Kidney glomerular epithelial cell (primary cell): ENCODE measurements around the gene PHF21B.

Experiments
- DNase-seq: peaks from one replicate; lab custom pipeline; 2025; lab: John Stamatoyannopoulos, UW

Gene PHF21B

DNA sequence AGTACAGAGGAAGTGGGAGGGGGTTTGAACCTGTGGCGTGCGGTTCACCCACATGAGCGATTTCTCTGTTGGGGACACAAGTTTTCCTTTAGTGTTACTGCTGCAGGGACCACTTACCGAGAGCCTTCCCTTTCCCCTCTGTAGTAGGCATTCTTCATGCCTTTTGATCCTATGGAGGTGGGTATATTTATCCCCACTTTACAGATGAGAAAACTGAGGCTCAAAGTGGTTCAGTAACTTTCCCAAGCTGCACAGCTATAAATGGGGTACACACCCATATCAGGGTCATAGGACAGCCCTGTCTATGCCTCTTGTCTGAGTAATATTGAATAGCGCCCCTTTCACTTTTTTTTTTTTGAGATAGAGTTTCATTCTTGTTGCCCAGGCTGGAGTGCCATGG, 3.3 kb upstream of the PHF21B start:
- no peak for DNase-seq

GRCh38 chr22:45010532-45010900, 711 bp upstream of the PHF21B start:
- DNase-seq: no peak

- DNase-seq: no peak
Measured at GRCh38 chr22:45008751-45009605, 827 bp downstream of the PHF21B start.

GRCh38 chr22:45008186-45008681, 1.6 kb downstream of the PHF21B start:
- no peak for DNase-seq

DNA sequence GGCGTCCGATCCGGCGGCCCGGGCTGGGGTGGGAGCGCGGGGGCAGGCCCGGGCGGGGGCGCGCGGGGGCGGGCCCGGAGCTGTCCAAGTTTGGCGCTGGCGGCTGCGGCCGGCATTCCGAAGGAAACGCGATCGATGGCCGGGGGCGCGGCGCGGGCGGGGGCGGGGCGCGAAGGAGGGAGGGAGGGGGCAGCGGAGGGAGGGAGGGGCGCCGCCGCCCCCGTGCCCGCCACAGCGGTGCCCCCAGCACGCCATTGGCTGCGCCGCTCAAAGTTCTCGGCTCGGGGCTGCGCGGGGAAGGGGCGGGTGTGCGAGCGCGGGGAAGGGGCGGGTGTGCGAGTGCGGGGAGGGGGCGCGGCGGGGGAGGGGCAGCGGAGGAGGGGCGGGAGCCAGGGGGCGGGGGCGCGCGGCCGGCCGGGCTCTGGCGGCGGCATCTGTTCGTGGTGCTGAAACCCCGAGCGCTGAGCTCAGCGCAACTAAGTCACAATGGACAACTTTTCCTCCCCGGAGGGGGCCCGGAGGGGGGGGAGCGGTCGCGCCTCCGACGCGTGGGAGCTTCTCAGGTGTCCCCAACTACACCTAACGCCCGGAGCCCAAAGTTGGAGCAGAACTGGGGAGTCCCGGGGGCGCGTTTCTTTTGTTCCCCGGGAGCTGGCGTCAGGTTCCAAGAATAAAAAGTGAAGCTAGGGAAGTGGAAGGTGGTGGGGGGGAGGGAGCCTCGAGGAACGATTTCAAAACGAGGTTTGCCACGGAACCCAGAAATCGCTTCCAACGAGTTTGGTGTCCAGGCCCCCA, 2.2 kb downstream of the PHF21B start:
- no peak for DNase-seq

DNA sequence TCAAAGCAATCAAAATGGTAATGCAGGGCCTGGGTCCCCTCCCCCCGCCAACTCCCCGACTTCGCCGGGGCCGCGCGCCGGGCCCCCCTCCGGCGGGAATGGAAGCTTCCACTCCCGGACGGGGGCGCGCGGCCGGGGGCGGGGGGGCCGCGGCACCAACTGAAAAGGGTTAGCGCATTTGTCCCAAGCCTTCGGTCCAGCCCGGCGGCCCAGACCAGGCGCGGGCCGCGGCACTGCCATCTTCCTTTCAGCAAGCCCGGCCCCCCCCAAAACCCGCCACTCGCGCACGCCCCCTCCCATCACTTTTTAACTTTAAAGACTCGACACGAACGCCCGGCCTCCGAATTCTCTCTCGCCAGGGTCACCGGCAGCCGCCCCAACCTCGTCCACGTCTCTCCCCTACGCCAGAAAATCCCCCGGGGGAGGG, 2.8 kb downstream of the PHF21B start:
- no peak for DNase-seq

- DNase-seq: no peak
Measured at GRCh38 chr22:45006111-45006963, 3.5 kb downstream of the PHF21B start.

DNA sequence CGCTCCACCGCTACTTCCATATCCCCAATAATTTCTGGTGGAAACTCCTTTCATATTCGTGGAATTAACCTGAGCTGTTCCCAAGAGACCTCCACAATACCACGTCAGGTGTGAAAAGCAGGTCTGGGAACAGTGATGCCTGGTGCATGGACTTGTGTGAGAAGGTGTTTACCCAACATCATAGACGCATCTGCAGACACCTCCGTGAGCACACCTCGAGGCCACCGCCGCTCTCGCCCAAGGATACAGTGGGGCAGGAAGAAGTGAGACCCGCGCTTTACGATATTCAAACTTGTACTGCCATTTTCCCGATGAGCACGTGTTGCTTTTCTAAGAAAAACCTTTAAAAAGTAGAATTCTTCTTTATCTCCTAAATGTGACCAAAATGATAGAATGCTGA, 8.2 kb downstream of the PHF21B start:
- no peak for DNase-seq

DNA sequence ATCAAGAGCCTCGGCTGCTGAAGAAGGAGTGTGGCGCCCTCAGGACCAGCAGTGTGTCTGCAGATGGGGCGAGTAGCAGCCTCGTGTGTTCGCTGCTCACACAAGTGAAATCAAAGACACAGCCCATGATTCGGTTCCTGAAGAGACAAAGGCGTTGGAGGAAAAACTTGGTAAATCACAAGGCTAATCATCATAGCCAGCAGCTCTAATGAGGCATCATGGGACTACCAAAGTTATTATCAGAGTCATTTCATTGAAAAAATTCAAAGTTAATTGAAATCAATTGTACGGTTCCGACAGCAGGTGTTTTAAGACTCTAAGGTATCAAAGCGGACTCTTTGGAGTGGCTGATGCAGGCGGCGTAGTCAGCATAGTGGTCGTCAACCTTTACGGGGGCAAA, 9.5 kb downstream of the PHF21B start:
- DNase-seq: no peak

DNA sequence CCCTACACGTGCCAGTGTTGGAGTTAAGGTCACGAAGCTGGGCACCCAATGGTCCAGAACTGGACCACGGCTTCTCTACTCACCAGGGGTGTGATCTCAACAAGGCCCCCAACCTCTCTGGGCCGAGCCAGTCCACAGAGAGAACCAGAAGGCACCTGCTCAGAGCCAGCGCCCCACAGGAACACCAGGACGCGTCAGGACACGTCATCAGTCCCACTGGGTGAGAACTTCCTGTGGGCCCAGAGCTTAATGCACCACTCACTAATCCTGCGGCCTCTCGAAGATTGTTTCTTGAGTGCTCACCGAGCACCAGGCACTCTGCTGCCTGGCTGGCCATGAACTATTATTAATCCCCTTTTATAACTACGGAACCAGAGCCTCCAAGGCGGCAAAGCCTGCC, 10.1 kb downstream of the PHF21B start:
- DNase-seq: no peak

- no peak for DNase-seq
Measured at GRCh38 chr22:44999231-44999630, 10.6 kb downstream of the PHF21B start.

DNA sequence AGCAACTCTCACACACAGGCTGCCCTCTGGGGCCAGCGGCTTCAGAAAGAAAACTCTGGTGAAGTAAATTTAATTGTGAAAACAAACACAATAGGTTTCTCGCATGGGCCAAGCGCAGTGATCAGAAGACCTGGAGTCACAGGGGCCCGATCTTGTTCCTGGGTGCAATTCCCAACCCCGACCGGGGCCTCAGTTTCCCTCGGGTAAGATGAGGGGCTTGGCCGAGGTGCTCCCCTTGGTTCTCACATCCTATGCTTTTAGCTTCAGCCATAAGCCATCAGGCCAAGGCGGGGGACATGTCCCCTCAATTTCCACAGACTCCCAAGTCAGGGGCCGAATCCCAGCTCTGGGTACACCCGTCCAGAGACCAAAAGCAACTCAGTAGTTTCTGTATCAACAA, 11.5 kb downstream of the PHF21B start:
- no peak for DNase-seq

DNA sequence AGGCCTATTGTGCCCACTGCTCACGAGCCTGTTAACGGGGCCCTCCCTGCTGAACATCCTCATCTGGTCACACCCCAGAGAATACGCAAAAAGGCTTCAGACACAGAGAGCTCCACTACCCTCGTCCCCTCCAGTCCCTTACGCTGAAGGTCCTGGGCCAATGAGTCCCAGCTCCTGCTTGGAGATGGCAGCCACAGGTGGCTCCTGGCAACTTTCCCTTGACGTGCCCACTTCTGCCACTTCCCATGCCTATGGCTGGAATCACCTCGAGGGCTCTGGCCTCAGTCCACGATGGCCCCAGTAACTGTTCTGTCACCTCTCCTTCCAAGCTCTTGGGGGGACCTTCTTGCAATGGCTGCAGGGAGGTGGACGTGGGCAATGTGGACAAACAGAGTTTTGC, 12.7 kb downstream of the PHF21B start:
- DNase-seq: no peak

- DNase-seq: no peak
Measured at GRCh38 chr22:44996648-44997047, 13.2 kb downstream of the PHF21B start.

GRCh38 chr22:44996120-44996519, 13.7 kb downstream of the PHF21B start:
- no peak for DNase-seq

- DNase-seq: no peak
Measured at GRCh38 chr22:44995715-44996114, 14.1 kb downstream of the PHF21B start.

DNA sequence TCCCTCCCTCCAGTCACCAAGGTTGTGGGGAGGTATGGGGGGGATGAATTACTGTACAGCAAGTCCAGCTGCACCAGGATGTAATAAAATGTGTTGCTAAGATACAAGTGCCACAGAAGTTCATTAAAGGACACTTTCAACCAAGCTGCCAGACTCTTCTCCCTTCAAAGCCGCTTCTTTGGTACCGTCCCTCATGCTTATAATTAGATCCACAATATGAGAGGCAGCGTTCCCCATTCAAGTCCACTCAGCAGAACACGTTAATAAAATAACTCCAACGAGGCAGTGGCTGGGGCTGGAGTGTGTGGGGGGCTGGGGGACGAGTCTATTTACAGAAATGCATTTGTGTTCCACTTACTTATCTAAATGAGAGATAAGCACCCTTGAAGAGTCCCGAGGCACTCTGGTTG, 14.7 kb downstream of the PHF21B start:
- no peak for DNase-seq

DNA sequence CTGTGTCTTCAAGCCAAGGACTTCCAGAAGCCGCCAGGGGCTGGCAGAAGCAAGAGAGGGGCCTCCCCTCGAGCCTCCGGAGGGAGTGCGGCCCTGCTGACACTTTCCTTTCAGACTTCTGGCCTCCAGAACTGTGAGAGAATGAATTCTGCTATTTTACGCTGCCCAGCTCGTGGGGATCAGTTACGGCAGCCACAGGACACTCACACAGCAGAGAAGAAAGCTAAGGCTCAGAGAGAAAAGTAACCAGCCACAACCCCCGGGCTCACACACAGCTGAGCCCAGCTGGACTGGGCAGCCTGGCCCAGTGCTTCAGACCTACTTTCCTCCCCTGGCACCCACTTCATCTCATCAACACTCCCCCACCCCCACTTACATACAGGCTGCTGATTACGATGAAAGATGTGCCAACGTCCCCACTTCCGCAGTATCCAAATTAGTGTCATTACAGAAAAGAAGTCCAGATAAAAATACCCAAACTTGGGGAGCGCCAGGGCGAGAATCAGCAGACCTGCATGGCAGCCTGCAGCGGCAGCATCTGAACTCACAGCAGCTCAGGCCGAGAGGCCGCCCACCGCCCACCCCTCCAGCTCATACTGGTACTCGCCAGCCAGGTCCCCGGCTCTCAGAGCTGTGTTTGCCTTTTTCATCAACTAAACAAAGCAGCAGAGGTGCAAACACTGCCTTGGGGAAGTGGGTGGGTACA, 15.3 kb downstream of the PHF21B start:
- no peak for DNase-seq

- no peak for DNase-seq
Measured at GRCh38 chr22:44992166-44992565, 17.6 kb downstream of the PHF21B start.

GRCh38 chr22:44991218-44991617, 18.6 kb downstream of the PHF21B start:
- DNase-seq: no peak

- no peak for DNase-seq
Measured at GRCh38 chr22:44990810-44991209, 19.0 kb downstream of the PHF21B start.

- DNase-seq: no peak
Measured at GRCh38 chr22:44990328-44990727, 19.5 kb downstream of the PHF21B start.
